Thyroid gland (tissue), 4 donors: ENCODE measurements around the gene RNF126. TPM values are rescaled to one million over a fixed set of nuclear protein-coding genes. Genes with fewer than 3 reads are reported as not detected.

Source experiments
- DNase-seq, 2 donors: peaks; one replicate each; pipeline ENCODE4 v3.0.0-alpha.2; 2019
- H3K27ac ChIP-seq, 3 donors: fragments of 200-600 bp; sonication (generic); 1 replicate in 2 of 3; 2 replicates in 1 of 3; pipeline ENCODE4 v1.5.1; 2016 to 2019; ENCODE audit warnings: mild to moderate bottlenecking in 1 of 3, moderate library complexity in 1 of 3
- H3K27me3 ChIP-seq: fragments of 200-600 bp; sonication (generic); one replicate; pipeline ENCODE4 v1.5.1; 2019
- H3K36me3 ChIP-seq, 2 donors: fragments of 200-600 bp; sonication (generic); one replicate each; pipeline ENCODE4 v1.5.1; 2016 to 2019
- H3K4me1 ChIP-seq, 2 donors: fragments of 200-600 bp; sonication (generic); one replicate each; pipeline ENCODE4 v1.5.1; 2017 to 2019
- H3K4me3 ChIP-seq, 3 donors: fragments of 200-600 bp; sonication (generic); replicated peaks in 1 of 3; 1 replicate in 2 of 3; 2 replicates in 1 of 3; pipeline ENCODE4 v1.5.1; 2016; ENCODE audit warnings: mild to moderate bottlenecking in 1 of 3
- H3K9me3 ChIP-seq: fragments of 200-600 bp; sonication (generic); one replicate; pipeline ENCODE4 v1.5.1; 2017
- CTCF ChIP-seq, 6 experiments: fragments of 200-600 bp in 3 of 6; fragments of 450-650 bp in 3 of 6; sonication (generic) in 3 of 6; IDR thresholded peaks; one replicate each; pipeline ENCODE4 v1.5.1; 2016 to 2019; ENCODE audit warnings: antibody characterized with exemption in 6 of 6, mild to moderate bottlenecking in 2 of 6, inconsistent platforms in 1 of 6, moderate library complexity in 1 of 6
- POLR2A ChIP-seq, 2 donors: fragments of 450-650 bp; IDR thresholded peaks; one replicate each; pipeline ENCODE4 v1.6.1; 2017; ENCODE audit warnings: antibody characterized with exemption in 2 of 2, mild to moderate bottlenecking in 2 of 2, moderate library complexity in 1 of 2
- WGBS, 2 donors: methylation state at CpG; one replicate each; pipeline ENCODE4 v1.1.5; 2017; 5-methylcytosine and 5-hydroxymethylcytosine counted together
- intact Hi-C: fragments of 100-400 bp; cut with DNase I; formaldehyde crosslinking; loops from one replicate; pipeline ENCODE4 v1.15.1; 2023
- total RNA-seq, 4 donors: library from RNA; depleted of rRNA; stranded (reverse); fragments of >200 nt; gene quantifications; one replicate each; pipeline ENCODE4 v1.2.3, GENCODE V29; 2016

RNF126 gene
- total RNA-seq, 4 donors from 2014 or later, result 41.4 to 55.5 (median 53.5) TPM

GRCh38 chr19:616747-617526, 46.1 kb downstream of the RNF126 start:
- TF ChIP-seq CTCF (IDR thresholded peaks at IDR 0.05) (no peak), POLR2A (IDR thresholded peaks at IDR 0.05) (no peak)
- peaks cover 37 to 43% of the 10 kb centered on the region in 2 donors for H3K36me3 ChIP-seq
- peaks cover 0 to 4% of the 10 kb centered on the region in 2 donors for H3K4me1 ChIP-seq
- no peaks in the 10 kb centered on the region for H3K9me3 ChIP-seq
- no peak overlapping the region for H3K4me3 ChIP-seq
- 93 to 95% methylated on average over 15 to 22 of the region's 58 CpGs for WGBS, 2 donors
- intact Hi-C loops, result no loop called here
- H3K27ac ChIP-seq, result no peak overlapping the region
- no peaks in the 10 kb centered on the region for H3K27me3 ChIP-seq
- no peak for DNase-seq

- Histone ChIP-seq H3K9me3 (no peaks in the 10 kb centered on the region), H3K27me3 (no peaks in the 10 kb centered on the region), H3K36me3 (peaks cover 31 to 36% of the 10 kb centered on the region in 2 donors), H3K27ac (no peak overlapping the region), H3K4me3 (no peak overlapping the region), H3K4me1 (peaks cover 0 to 4% of the 10 kb centered on the region in 2 donors)
- intact Hi-C loops, result no loop called here
- TF ChIP-seq POLR2A (IDR thresholded peaks at IDR 0.05) (no peak), CTCF (IDR thresholded peaks at IDR 0.05) (no peak)
- 64% methylated on average over 5 of the region's 97 CpGs; no CpG with 5 or more reads in 1 of the 2 donors for WGBS, 2 donors
- no peak for DNase-seq
Observed at GRCh38 chr19:616062-616700, 46.8 kb downstream of the RNF126 start.

- Histone ChIP-seq H3K27ac (no peak overlapping the region), H3K4me1 (peaks cover 0 to 7% of the 10 kb centered on the region in 2 donors), H3K9me3 (no peaks in the 10 kb centered on the region), H3K4me3 (no peak overlapping the region), H3K36me3 (peaks cover 31 to 32% of the 10 kb centered on the region in 2 donors), H3K27me3 (no peaks in the 10 kb centered on the region)
- no peak for TF ChIP-seq POLR2A (IDR thresholded peaks at IDR 0.05)
- no peak for TF ChIP-seq CTCF (IDR thresholded peaks at IDR 0.05)
- peak; percentile 16 to 17 for DNase-seq
- 3 to 61% methylated on average over 7 to 11 of the region's 33 CpGs for WGBS, 2 donors
- intact Hi-C loops, result no loop called here
Observed at GRCh38 chr19:615619-616018, 47.4 kb downstream of the RNF126 start.

GRCh38 chr19:613732-614567, 49.1 kb downstream of the RNF126 start:
- DNase-seq, result no peak
- Histone ChIP-seq H3K27ac (no peak overlapping the region), H3K27me3 (no peaks in the 10 kb centered on the region), H3K4me1 (peaks cover 0 to 12% of the 10 kb centered on the region in 2 donors), H3K4me3 (no peak overlapping the region), H3K36me3 (peaks cover 16 to 17% of the 10 kb centered on the region in 2 donors), H3K9me3 (no peaks in the 10 kb centered on the region)
- no peak for TF ChIP-seq POLR2A (IDR thresholded peaks at IDR 0.05)
- TF ChIP-seq CTCF (IDR thresholded peaks at IDR 0.05), result no peak
- intact Hi-C loops, result no loop called here
- 78 to 88% methylated on average over 9 to 21 of the region's 54 CpGs for WGBS, 2 donors
